ENCODE measurements around the gene SLC38A9. TPM values are rescaled to one million over a fixed set of nuclear protein-coding genes. Genes with fewer than 3 reads are reported as not detected.
"Not testable (repeated sequence)": the region's sequence is repeated elsewhere in the genome, so short reads cannot be mapped to it uniquely, and the experiment has no call there.

SLC38A9 gene
- total and polyA plus RNA-seq, 2 of the 8 experiments (the other 6 are each of a cell fraction or from before 2014, with no cell fraction given): 29.2 to 43.7 TPM

GRCh38 chr5:55719026-55719425, 6.9 kb upstream of the SLC38A9 start:
- H3K14ac ChIP-seq (ENCODE audit: insufficient read length); H3K9me3 ChIP-seq (ENCODE audit: insufficient read depth in 2 of 2, low read depth in 1 of 2, low read length in 1 of 2); DNase-seq (ENCODE audit: low read depth in 1 of 2, low spot score in 2 of 2); H3K23ac ChIP-seq (ENCODE audit: insufficient read length); FAIRE-seq; H2BK15ac ChIP-seq (ENCODE audit: low read length); H3K9ac ChIP-seq (replicated peaks in 1 of 4; ENCODE audit: extremely low read depth in 1 of 4, low read depth in 3 of 4, low read length in 3 of 4); H2BK12ac ChIP-seq (ENCODE audit: low read depth, low read length); H2BK5ac ChIP-seq (ENCODE audit: low read depth, low read length); H4K5ac ChIP-seq (ENCODE audit: insufficient read length, low read depth, low read length); H3K4ac ChIP-seq (replicated peaks; ENCODE audit: insufficient read length, low read depth, low read length); H3K56ac ChIP-seq (replicated peaks; ENCODE audit: insufficient read length, low read depth, low read length); H3K27me3 ChIP-seq (replicated peaks in 1 of 4; ENCODE audit: control insufficient read depth in 3 of 4, extremely low read depth in 1 of 4, insufficient read depth in 3 of 4, low read length in 3 of 4); H4K20me1 ChIP-seq (replicated peaks in 1 of 2; ENCODE audit: control insufficient read depth in 1 of 2, insufficient read depth in 2 of 2, low read length in 2 of 2); H4K91ac ChIP-seq (replicated peaks; ENCODE audit: insufficient read length, low read length); H2BK20ac ChIP-seq (ENCODE audit: low read length); H2AFZ ChIP-seq (ENCODE audit: low read length); H2AK5ac ChIP-seq (ENCODE audit: low read depth, low read length); H3K23me2 ChIP-seq (ENCODE audit: low read depth, low read length); H3K4me2 ChIP-seq (ENCODE audit: insufficient read depth in 1 of 2, low read depth in 2 of 2, low read length in 2 of 2); H3K79me1 ChIP-seq (ENCODE audit: low read depth, low read length); H3K4me1 ChIP-seq (replicated peaks in 1 of 4; ENCODE audit: control insufficient read depth in 3 of 4, insufficient read depth in 4 of 4, low read length in 3 of 4); CTCF ChIA-PET (ENCODE audit: partially characterized antibody); POLR2A ChIA-PET (ENCODE audit: partially characterized antibody); H2BK120ac ChIP-seq (replicated peaks; ENCODE audit: low read depth, low read length); H3K18ac ChIP-seq (ENCODE audit: extremely low read depth, low read length); H4K8ac ChIP-seq (ENCODE audit: extremely low read depth, insufficient read depth, low read length); H3K27ac ChIP-seq (ENCODE audit: low read depth, low read length); H3K36me3 ChIP-seq (ENCODE audit: control insufficient read depth in 2 of 4, insufficient read depth in 4 of 4, low read length in 3 of 4); H3K79me2 ChIP-seq (ENCODE audit: control insufficient read depth in 1 of 2, insufficient read depth in 2 of 2, low read length in 2 of 2); H3K4me3 ChIP-seq (ENCODE audit: extremely low read depth in 1 of 4, insufficient read depth in 2 of 4, low read depth in 3 of 4, low read length in 4 of 4): not testable (repeated sequence)
- WGBS, 2 experiments (ENCODE audit: extremely low coverage in 1 of 2, insufficient coverage in 1 of 2, insufficient read length in 1 of 2, insufficient replicate concordance in 2 of 2, low coverage in 1 of 2, low lambda C conversion rate in 2 of 2, missing lambda C conversion rate in 1 of 2): 100% methylated on average over 2 of the region's 2 CpGs; no CpG with 5 or more reads in 1 of the 2 experiments

Measured in H1 (cell line).